Measurements from ENCODE around the gene ANAPC4.

- TF ChIP-seq CTCF (IDR thresholded peaks at IDR 0.05 in 4 of 5, conservative IDR thresholded peaks at IDR 0.05 in 1 of 5) (no peak), POLR2A (IDR thresholded peaks at IDR 0.05) (no peak)
These were observed 60.9 kb downstream of the ANAPC4 start for GRCh38 chr4:25437926-25438325.

Measured in gastrocnemius medialis (tissue), 4 donors.